Measurements from ENCODE around the gene CCL8. TPM values are rescaled to one million over a fixed set of nuclear protein-coding genes. Genes with fewer than 3 reads are reported as not detected.

CCL8 gene
- total and polyA plus RNA-seq, 8 donors: 0.63 to 6.7 (median 2.4) TPM; not detected in 3

DNA sequence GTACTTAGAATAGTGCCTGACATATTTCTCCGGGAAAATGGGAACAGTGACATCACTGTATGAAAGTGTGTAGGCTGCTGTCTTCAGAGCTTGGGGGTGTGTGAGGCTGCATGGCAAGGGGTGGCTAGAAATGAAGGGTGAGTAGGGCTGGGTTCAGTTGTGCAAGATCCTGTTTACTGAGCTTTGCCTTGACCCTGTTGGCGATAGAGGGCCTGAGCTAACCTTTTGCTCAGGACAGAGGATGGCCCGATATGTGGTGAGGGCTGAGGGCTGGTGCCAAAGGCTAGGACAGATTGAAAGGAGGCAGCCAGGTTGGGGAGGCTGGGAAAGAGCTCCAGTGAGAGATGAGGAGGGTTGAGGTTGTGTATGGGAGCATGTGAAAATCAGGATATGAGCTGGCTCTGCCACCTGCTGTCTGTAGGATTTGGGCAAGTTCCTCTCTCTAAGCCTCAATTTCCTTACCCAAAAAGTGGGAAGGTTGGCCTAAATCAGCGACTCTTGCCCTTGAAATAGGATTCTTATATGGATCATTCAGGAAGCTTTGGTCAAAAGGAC lies 49.8 kb downstream of the CCL8 start:
- intact Hi-C loops (cut with DNase I; ENCODE audit: low total_unique reads): no loop called here
- peaks cover 0 to 34% (median 0%) of the 10 kb centered on the region in 3 donors for H3K27me3 ChIP-seq
- no peaks in the 10 kb centered on the region for H3K9me3 ChIP-seq
- no peak for DNase-seq
- H3K4me3 ChIP-seq: no peak overlapping the region
- 36 to 56% (median 54%) methylated on average over 4 of the region's 4 CpGs for WGBS, 5 donors
- H3K4me1 ChIP-seq: peaks cover 0 to 5% (median 0%) of the 10 kb centered on the region in 4 donors
- H3K27ac ChIP-seq: no peak overlapping the region
- H3K36me3 ChIP-seq: no peaks in the 10 kb centered on the region
- no peak for TF ChIP-seq POLR2A (IDR thresholded peaks at IDR 0.05)
- TF ChIP-seq, protein P1, sequence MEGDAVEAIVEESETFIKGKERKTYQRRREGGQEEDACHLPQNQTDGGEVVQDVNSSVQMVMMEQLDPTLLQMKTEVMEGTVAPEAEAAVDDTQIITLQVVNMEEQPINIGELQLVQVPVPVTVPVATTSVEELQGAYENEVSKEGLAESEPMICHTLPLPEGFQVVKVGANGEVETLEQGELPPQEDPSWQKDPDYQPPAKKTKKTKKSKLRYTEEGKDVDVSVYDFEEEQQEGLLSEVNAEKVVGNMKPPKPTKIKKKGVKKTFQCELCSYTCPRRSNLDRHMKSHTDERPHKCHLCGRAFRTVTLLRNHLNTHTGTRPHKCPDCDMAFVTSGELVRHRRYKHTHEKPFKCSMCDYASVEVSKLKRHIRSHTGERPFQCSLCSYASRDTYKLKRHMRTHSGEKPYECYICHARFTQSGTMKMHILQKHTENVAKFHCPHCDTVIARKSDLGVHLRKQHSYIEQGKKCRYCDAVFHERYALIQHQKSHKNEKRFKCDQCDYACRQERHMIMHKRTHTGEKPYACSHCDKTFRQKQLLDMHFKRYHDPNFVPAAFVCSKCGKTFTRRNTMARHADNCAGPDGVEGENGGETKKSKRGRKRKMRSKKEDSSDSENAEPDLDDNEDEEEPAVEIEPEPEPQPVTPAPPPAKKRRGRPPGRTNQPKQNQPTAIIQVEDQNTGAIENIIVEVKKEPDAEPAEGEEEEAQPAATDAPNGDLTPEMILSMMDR (IDR thresholded peaks at IDR 0.05): no peak
- no peak for TF ChIP-seq EP300 (IDR thresholded peaks at IDR 0.05)
- TF ChIP-seq POLR2AphosphoS5 (IDR thresholded peaks at IDR 0.05): no peak

DNA sequence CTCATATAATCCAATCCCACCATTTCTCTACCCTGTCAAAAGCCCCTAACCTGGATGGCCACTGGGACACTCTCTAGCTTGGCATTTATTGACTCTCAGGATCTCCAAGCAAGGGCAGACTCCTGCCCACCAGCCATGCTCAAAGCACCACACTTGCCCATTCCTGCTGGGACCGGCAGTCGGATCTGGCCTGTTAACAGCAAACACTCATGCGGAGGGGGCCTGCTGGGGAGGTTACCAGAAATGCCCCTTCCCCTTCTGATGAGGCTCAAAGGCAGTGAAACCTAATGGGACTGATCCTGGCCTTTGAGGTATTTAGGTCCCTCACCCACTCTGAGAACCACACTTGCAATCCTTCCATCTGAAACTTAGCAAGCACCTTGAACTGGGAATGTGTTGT lies 50.3 kb downstream of the CCL8 start:
- no peaks in the 10 kb centered on the region for H3K9me3 ChIP-seq
- DNase-seq: no peak
- H3K27ac ChIP-seq: no peak overlapping the region
- WGBS, 5 donors: 75 to 91% (median 78%) methylated on average over 3 of the region's 3 CpGs
- intact Hi-C loops (cut with DNase I; ENCODE audit: low total_unique reads): no loop called here
- H3K4me3 ChIP-seq: no peak overlapping the region
- TF ChIP-seq, protein P1 (IDR thresholded peaks at IDR 0.05): no peak
- TF ChIP-seq EP300 (IDR thresholded peaks at IDR 0.05) (no peak), POLR2A (IDR thresholded peaks at IDR 0.05) (no peak), POLR2AphosphoS5 (IDR thresholded peaks at IDR 0.05) (no peak)
- H3K4me1 ChIP-seq: peaks cover 0 to 5% (median 0%) of the 10 kb centered on the region in 4 donors
- H3K36me3 ChIP-seq: no peaks in the 10 kb centered on the region
- peaks cover 0 to 28% (median 0%) of the 10 kb centered on the region in 3 donors for H3K27me3 ChIP-seq

DNA sequence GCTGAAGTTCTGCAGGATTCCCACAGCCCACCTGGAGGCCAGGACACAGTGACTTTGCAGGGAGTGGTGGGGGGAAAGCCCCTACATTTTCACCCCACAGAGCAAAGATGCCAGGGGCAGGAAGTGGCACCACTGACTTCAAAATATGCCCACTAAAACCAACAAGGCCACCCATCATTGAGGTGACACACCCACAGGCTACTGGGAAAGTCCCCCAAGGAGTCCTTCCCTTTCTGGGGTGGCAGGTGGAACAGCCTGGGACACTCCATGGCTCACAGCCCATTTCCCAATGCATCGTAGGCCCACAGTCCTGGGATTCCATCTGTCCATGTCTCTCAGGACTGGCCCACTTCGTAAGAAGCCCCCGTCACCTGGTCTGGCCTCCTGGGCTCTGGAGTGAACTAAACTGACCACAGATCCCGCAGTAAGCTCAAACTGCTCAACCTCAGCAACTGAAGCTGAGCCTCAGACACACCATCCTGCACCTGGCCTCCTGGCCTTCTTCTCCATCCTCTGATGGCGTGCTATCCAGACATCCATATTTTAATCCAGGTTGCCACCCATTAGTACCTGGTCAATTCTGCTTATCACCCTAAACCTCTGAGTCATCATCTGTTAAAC lies 51.3 kb downstream of the CCL8 start:
- TF ChIP-seq POLR2AphosphoS5 (IDR thresholded peaks at IDR 0.05) (no peak), POLR2A (IDR thresholded peaks at IDR 0.05) (no peak), EP300 (IDR thresholded peaks at IDR 0.05) (no peak)
- TF ChIP-seq, protein P1 (IDR thresholded peaks at IDR 0.05): no peak
- Histone ChIP-seq H3K36me3 (no peaks in the 10 kb centered on the region), H3K27me3 (peaks cover 0 to 23% (median 0%) of the 10 kb centered on the region in 3 donors), H3K4me1 (peaks cover 0 to 5% (median 0%) of the 10 kb centered on the region in 4 donors), H3K27ac (no peak overlapping the region), H3K9me3 (no peaks in the 10 kb centered on the region), H3K4me3 (no peak overlapping the region)
- intact Hi-C loops (cut with DNase I; ENCODE audit: low total_unique reads): no loop called here
- DNase-seq: no peak
- WGBS, 5 donors: 78 to 95% (median 88%) methylated on average over 5 of the region's 5 CpGs

DNA sequence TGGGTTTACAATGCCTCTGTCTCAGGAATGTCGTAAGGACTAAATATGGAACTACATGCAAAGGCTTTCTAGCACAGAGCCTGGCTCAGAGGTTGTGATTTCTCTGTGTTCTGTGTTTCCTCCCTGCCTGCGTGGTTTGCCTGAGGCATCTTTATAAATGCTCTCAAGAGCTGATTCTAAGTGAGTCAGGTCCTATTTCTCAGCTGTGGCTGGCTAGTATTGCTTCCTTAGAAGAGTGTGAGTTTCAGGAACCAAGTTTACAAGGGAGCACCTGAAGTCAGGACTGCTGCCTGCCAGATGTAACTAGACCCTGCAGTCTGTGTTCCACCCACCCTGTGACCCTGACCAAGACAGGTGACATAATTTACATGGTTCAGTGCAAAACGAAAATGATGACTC lies 51.8 kb downstream of the CCL8 start:
- Histone ChIP-seq H3K4me1 (peaks cover 0 to 5% (median 0%) of the 10 kb centered on the region in 4 donors), H3K4me3 (no peak overlapping the region), H3K27ac (no peak overlapping the region), H3K9me3 (no peaks in the 10 kb centered on the region), H3K27me3 (peaks cover 0 to 18% (median 0%) of the 10 kb centered on the region in 3 donors), H3K36me3 (no peaks in the 10 kb centered on the region)
- TF ChIP-seq POLR2A (IDR thresholded peaks at IDR 0.05): no peak
- TF ChIP-seq, protein P1 (IDR thresholded peaks at IDR 0.05): no peak
- no peak for TF ChIP-seq EP300 (IDR thresholded peaks at IDR 0.05)
- TF ChIP-seq POLR2AphosphoS5 (IDR thresholded peaks at IDR 0.05): no peak
- intact Hi-C loops (cut with DNase I; ENCODE audit: low total_unique reads): no loop called here
- 34 to 50% (median 39%) methylated on average over 3 of the region's 3 CpGs for WGBS, 5 donors
- no peak for DNase-seq

Other genes with a start within 250 kb of the CCL8 start
- gene CCL2, start 64.2 kb upstream of the CCL8 start, total RNA-seq: 10 to 100 TPM in 3 of 5 donors, 1 to 10 TPM in 2; 3.8 to 29.9 (median 11.1) TPM
- 100 to 1,000 TPM in 1 of 3 donors, 10 to 100 TPM in 2; 30.8 to 194 (median 81.8) TPM for gene CCL2, start 64.2 kb upstream of the CCL8 start, polyA plus RNA-seq
- not detected for gene CCL7, start 49.2 kb upstream of the CCL8 start, total RNA-seq
- gene CCL7, start 49.2 kb upstream of the CCL8 start, polyA plus RNA-seq: not detected
- gene CCL11, start 33.7 kb upstream of the CCL8 start, total RNA-seq: 1 to 10 TPM in 3 of 5 donors, not detected in 2; 2.0 to 4.0 (median 2.8) TPM
- 10 to 100 TPM in 2 of 3 donors, 1 to 10 TPM in 1; 2.0 to 80.0 (median 29.0) TPM for gene CCL11, start 33.7 kb upstream of the CCL8 start, polyA plus RNA-seq
- gene CCL13, start 37.0 kb downstream of the CCL8 start, total RNA-seq: 10 to 100 TPM in 1 of 5 donors, not detected in 4; 29.5 TPM
- 10 to 100 TPM in 1 of 3 donors, 1 to 10 TPM in 1, under 1 TPM in 1; 0.65 to 17.3 (median 6.7) TPM for gene CCL13, start 37.0 kb downstream of the CCL8 start, polyA plus RNA-seq
- gene CCL1, start 43.8 kb downstream of the CCL8 start, total RNA-seq: not detected
- not detected for gene CCL1, start 43.8 kb downstream of the CCL8 start, polyA plus RNA-seq

All from stomach (tissue), 9 donors.